Thoracic aorta (tissue), 2 donors: ENCODE data around the gene MRPL49. TPM values are rescaled to one million over a fixed set of nuclear protein-coding genes. Genes with fewer than 3 reads are reported as not detected.

Source experiments
- ATAC-seq: fragments of 150-250 bp; one replicate; pipeline ENCODE4 v1.8.0; 2017; ENCODE audit warnings: low read depth; ENCODE audit not compliant: insufficient number of reproducible peaks, low FRiP score
- DNase-seq: peaks from one replicate; pipeline ENCODE4 v3.0.0-alpha.2; 2020; ENCODE audit warnings: low spot score
- H3K27ac ChIP-seq, 2 donors: fragments of 200-600 bp; sonication (generic); 1 replicate in 1 of 2; 2 replicates in 1 of 2; pipeline ENCODE4 v1.5.1; 2016; ENCODE audit warnings: mild to moderate bottlenecking in 2 of 2, moderate library complexity in 2 of 2
- H3K27me3 ChIP-seq: fragments of 200-600 bp; sonication (generic); replicated peaks from 2 replicates; pipeline ENCODE4 v1.6.0; 2016; ENCODE audit warnings: mild to moderate bottlenecking; ENCODE audit not compliant: insufficient read depth
- H3K36me3 ChIP-seq: fragments of 200-600 bp; sonication (generic); one replicate; pipeline ENCODE4 v1.5.1; 2016
- H3K4me1 ChIP-seq, 2 donors: fragments of 200-600 bp; sonication (generic); 1 replicate in 1 of 2; 2 replicates in 1 of 2; pipeline versions ENCODE4 v1.5.1 to v1.6.0; 2016; ENCODE audit warnings: low read depth in 2 of 2, mild to moderate bottlenecking in 1 of 2; ENCODE audit not compliant: control insufficient read depth in 1 of 2
- H3K4me3 ChIP-seq: fragments of 200-600 bp; sonication (generic); 2 replicates; pipeline ENCODE4 v1.5.1; 2016; ENCODE audit warnings: mild to moderate bottlenecking
- H3K9me3 ChIP-seq: fragments of 200-600 bp; sonication (generic); 2 replicates; pipeline ENCODE4 v1.5.1; 2016
- total RNA-seq, 2 donors: library from RNA; depleted of rRNA; stranded (reverse); fragments of >200 nt; gene quantifications; one replicate each; pipeline versions ENCODE4 v1.1.0 to v1.2.3, GENCODE V29; 2016
- TF ChIP-seq, protein P1 (sequence below): fragments of 200-600 bp; sonication (generic); IDR thresholded peaks from one replicate; pipeline ENCODE4 v1.5.1; 2019; ENCODE audit warnings: antibody characterized with exemption

Gene MRPL49
- total RNA-seq, 2 donors from 2014 or later: 44.6 to 61.1 TPM

GRCh38 chr11:65128182-65129145 is 6.3 kb downstream of the MRPL49 start:
- H3K9me3 ChIP-seq: no peaks in the 10 kb centered on the region
- no peaks in the 10 kb centered on the region for H3K27me3 ChIP-seq
- ATAC-seq (no peak), DNase-seq (no peak)
- H3K27ac ChIP-seq: no peak overlapping the region
- H3K4me3 ChIP-seq: no peak overlapping the region
- TF ChIP-seq, protein P1, sequence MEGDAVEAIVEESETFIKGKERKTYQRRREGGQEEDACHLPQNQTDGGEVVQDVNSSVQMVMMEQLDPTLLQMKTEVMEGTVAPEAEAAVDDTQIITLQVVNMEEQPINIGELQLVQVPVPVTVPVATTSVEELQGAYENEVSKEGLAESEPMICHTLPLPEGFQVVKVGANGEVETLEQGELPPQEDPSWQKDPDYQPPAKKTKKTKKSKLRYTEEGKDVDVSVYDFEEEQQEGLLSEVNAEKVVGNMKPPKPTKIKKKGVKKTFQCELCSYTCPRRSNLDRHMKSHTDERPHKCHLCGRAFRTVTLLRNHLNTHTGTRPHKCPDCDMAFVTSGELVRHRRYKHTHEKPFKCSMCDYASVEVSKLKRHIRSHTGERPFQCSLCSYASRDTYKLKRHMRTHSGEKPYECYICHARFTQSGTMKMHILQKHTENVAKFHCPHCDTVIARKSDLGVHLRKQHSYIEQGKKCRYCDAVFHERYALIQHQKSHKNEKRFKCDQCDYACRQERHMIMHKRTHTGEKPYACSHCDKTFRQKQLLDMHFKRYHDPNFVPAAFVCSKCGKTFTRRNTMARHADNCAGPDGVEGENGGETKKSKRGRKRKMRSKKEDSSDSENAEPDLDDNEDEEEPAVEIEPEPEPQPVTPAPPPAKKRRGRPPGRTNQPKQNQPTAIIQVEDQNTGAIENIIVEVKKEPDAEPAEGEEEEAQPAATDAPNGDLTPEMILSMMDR: no peak
- peaks cover 77% of the 10 kb centered on the region for H3K36me3 ChIP-seq
- peaks cover 12 to 16% of the 10 kb centered on the region in 2 donors for H3K4me1 ChIP-seq

GRCh38 chr11:65129649-65130441 is 7.7 kb downstream of the MRPL49 start:
- TF ChIP-seq, protein P1: no peak
- no peak for ATAC-seq
- H3K27ac ChIP-seq: no peak overlapping the region
- H3K4me3 ChIP-seq: no peak overlapping the region
- peaks cover 15 to 20% of the 10 kb centered on the region in 2 donors for H3K4me1 ChIP-seq
- H3K9me3 ChIP-seq: no peaks in the 10 kb centered on the region
- no peak for DNase-seq
- H3K36me3 ChIP-seq: peaks cover 70% of the 10 kb centered on the region
- H3K27me3 ChIP-seq: no peaks in the 10 kb centered on the region

- H3K27me3 ChIP-seq: no peaks in the 10 kb centered on the region
- DNase-seq (no peak), ATAC-seq (no peak)
- H3K4me3 ChIP-seq: no peak overlapping the region
- H3K9me3 ChIP-seq: no peaks in the 10 kb centered on the region
- TF ChIP-seq, protein P1: no peak
- H3K36me3 ChIP-seq: peaks cover 63% of the 10 kb centered on the region
- peaks cover 15 to 27% of the 10 kb centered on the region in 2 donors for H3K4me1 ChIP-seq
- no peak overlapping the region for H3K27ac ChIP-seq
These were observed 8.7 kb downstream of the MRPL49 start for GRCh38 chr11:65130631-65131416.

GRCh38 chr11:65131417-65131776 is 9.3 kb downstream of the MRPL49 start:
- Histone ChIP-seq H3K36me3 (peaks cover 57% of the 10 kb centered on the region), H3K27ac (no peak overlapping the region), H3K9me3 (no peaks in the 10 kb centered on the region), H3K4me1 (peaks cover 15 to 31% of the 10 kb centered on the region in 2 donors), H3K27me3 (no peaks in the 10 kb centered on the region), H3K4me3 (no peak overlapping the region)
- DNase-seq (no peak), ATAC-seq (no peak)
- TF ChIP-seq, protein P1: no peak
